Measurements from ENCODE around the gene HNRNPA0.

DNA sequence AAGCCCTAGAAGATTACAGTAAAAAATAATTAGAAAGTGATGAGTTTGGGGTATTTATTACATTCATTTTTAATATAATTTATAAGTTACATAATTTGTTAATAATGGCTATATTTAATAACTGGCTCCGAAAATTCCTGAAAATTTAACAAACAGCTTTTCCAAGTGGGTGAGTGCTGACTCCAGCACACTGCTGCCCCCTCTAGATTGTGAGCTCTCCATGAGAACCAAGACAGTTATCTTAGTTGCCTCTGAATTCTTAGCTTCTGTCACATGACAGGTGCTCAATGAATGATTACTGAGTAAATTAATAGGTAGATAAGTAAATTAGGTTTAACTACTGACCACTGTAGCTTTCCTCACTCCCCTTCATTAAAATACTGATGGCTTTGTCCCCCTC lies 26.1 kb downstream of the HNRNPA0 start:
- TF ChIP-seq GATA3 (IDR thresholded peaks at IDR 0.05; ENCODE audit: low read depth, low read length) = no peak
- no peak for TF ChIP-seq GATA2 (IDR thresholded peaks at IDR 0.05; ENCODE audit: low read depth, low read length)

All from SH-SY5Y (cell line).